Neural progenitor cell (in vitro differentiated cells): ENCODE data around the gene KRTAP1-4.

Source experiments
- CTCF ChIP-seq: fragments of 200-600 bp; sonication (generic); IDR thresholded peaks from 2 replicates; pipeline ENCODE4 v1.5.1; 2017; ENCODE audit warnings: antibody characterized with exemption, mild to moderate bottlenecking
- EZH2phosphoT487 ChIP-seq: fragments of 200-600 bp; sonication (generic); IDR thresholded peaks from 2 replicates; pipeline ENCODE4 v1.6.1; 2017; ENCODE audit warnings: antibody characterized with exemption

GRCh38 chr17:41052566-41052965, 22.6 kb upstream of the KRTAP1-4 start:
- no peak for TF ChIP-seq CTCF
- no peak for TF ChIP-seq EZH2phosphoT487
